Measurements from ENCODE around the gene EXTL1.

DNA sequence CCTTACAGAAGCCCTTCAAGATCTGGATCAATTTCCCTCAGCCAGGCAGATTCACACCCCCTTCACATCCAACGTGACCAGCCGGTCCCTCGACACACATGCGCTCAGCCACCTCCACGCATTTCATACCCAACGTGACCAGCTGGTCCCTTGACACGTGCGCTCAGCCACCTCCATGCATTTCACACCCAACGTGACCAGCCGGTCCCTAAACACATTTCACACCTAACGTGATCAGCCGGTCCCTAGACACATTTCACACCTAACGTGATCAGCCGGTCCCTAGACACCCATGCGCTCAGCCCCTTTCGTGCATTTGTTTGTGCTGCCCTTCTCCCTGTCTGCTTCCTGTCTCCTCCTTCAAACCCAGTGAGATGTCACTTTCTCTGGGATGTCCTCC lies 14.9 kb upstream of the EXTL1 start:
- TF ChIP-seq, protein P1, sequence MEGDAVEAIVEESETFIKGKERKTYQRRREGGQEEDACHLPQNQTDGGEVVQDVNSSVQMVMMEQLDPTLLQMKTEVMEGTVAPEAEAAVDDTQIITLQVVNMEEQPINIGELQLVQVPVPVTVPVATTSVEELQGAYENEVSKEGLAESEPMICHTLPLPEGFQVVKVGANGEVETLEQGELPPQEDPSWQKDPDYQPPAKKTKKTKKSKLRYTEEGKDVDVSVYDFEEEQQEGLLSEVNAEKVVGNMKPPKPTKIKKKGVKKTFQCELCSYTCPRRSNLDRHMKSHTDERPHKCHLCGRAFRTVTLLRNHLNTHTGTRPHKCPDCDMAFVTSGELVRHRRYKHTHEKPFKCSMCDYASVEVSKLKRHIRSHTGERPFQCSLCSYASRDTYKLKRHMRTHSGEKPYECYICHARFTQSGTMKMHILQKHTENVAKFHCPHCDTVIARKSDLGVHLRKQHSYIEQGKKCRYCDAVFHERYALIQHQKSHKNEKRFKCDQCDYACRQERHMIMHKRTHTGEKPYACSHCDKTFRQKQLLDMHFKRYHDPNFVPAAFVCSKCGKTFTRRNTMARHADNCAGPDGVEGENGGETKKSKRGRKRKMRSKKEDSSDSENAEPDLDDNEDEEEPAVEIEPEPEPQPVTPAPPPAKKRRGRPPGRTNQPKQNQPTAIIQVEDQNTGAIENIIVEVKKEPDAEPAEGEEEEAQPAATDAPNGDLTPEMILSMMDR (IDR thresholded peaks at IDR 0.05) = no peak
- no peak for TF ChIP-seq POLR2AphosphoS5 (IDR thresholded peaks at IDR 0.05; ENCODE audit: insufficient read depth in 1 of 2, low read depth in 1 of 2)

Data from vagina (tissue), 2 donors.